Muscle layer of colon (tissue), 2 donors: ENCODE measurements around the gene SYT6.
A peak's percentile ranks its signal among the peaks of the same experiment; 100 is the strongest.

Source experiments
- H3K27ac ChIP-seq: one replicate; pipeline ENCODE4 v1.7.0; 2013; ENCODE audit warnings: low read depth, mild to moderate bottlenecking, low read length, moderate library complexity
- H3K27me3 ChIP-seq, 2 donors: one replicate each; pipeline ENCODE4 v1.7.0; 2013; ENCODE audit warnings: low read length in 2 of 2, mild to moderate bottlenecking in 2 of 2; ENCODE audit not compliant: insufficient read depth in 2 of 2, control insufficient read depth in 1 of 2
- H3K36me3 ChIP-seq: one replicate; pipeline ENCODE4 v1.7.0; 2013; ENCODE audit warnings: mild to moderate bottlenecking, low read length; ENCODE audit not compliant: insufficient read depth
- H3K4me1 ChIP-seq: one replicate; pipeline ENCODE4 v1.7.0; 2013; ENCODE audit warnings: mild to moderate bottlenecking, low read length; ENCODE audit not compliant: insufficient read depth
- H3K4me3 ChIP-seq, 2 donors: one replicate each; pipeline ENCODE4 v1.7.0; 2013; ENCODE audit warnings: low read length in 2 of 2, low read depth in 1 of 2, mild to moderate bottlenecking in 1 of 2, moderate library complexity in 1 of 2
- H3K9ac ChIP-seq: one replicate; pipeline ENCODE4 v1.7.0; 2013; ENCODE audit warnings: low read length
- H3K9me3 ChIP-seq: one replicate; pipeline ENCODE4 v1.7.0; 2013; ENCODE audit warnings: mild to moderate bottlenecking, low read length
- donor health status: abdominal sarcoma.
- donor health status: Adenocarcinoma of cecum.

The SYT6 gene

GRCh38 chr1:114088392-114089299 lies 65.0 kb downstream of the SYT6 start:
- Histone ChIP-seq H3K4me1 (peaks cover 3% of the 10 kb centered on the region), H3K9me3 (no peaks in the 10 kb centered on the region), H3K36me3 (no peaks in the 10 kb centered on the region), H3K4me3 (no peak overlapping the region), H3K27me3 (no peaks in the 10 kb centered on the region), H3K27ac (no peak overlapping the region), H3K9ac (no peak overlapping the region)

- Histone ChIP-seq H3K4me3 (no peak overlapping the region), H3K9me3 (no peaks in the 10 kb centered on the region), H3K4me1 (peaks cover 3% of the 10 kb centered on the region), H3K9ac (no peak overlapping the region), H3K27ac (no peak overlapping the region), H3K27me3 (no peaks in the 10 kb centered on the region), H3K36me3 (no peaks in the 10 kb centered on the region)
Observed at GRCh38 chr1:114087495-114087894, 66.2 kb downstream of the SYT6 start.

- no peak overlapping the region for H3K4me3 ChIP-seq
Observed at GRCh38 chr1:114086601-114087368, 66.9 kb downstream of the SYT6 start.

GRCh38 chr1:114082867-114083585 lies 70.6 kb downstream of the SYT6 start:
- Histone ChIP-seq H3K36me3 (no peaks in the 10 kb centered on the region), H3K9me3 (no peaks in the 10 kb centered on the region), H3K4me3 (no peak overlapping the region), H3K4me1 (peaks cover 22% of the 10 kb centered on the region), H3K27me3 (no peaks in the 10 kb centered on the region), H3K9ac (no peak overlapping the region), H3K27ac (no peak overlapping the region)

More at GRCh38 chr1:114086601-114087368, 66.9 kb downstream of the SYT6 start:
- Histone ChIP-seq H3K36me3 (no peaks in the 10 kb centered on the region), H3K27ac (no peak overlapping the region), H3K27me3 (no peaks in the 10 kb centered on the region), H3K4me1 (peaks cover 10% of the 10 kb centered on the region), H3K9me3 (no peaks in the 10 kb centered on the region), H3K9ac (no peak overlapping the region)

- Histone ChIP-seq H3K9ac (no peak overlapping the region), H3K9me3 (no peaks in the 10 kb centered on the region), H3K4me1 (peaks cover 22% of the 10 kb centered on the region), H3K36me3 (no peaks in the 10 kb centered on the region), H3K27ac (peak overlapping the region; percentile 24), H3K27me3 (no peaks in the 10 kb centered on the region), H3K4me3 (no peak overlapping the region)
Observed at GRCh38 chr1:114082304-114082630, 71.4 kb downstream of the SYT6 start.

- H3K36me3 ChIP-seq: no peaks in the 10 kb centered on the region
- H3K27me3 ChIP-seq: no peaks in the 10 kb centered on the region
- no peak overlapping the region for H3K4me3 ChIP-seq
- no peaks in the 10 kb centered on the region for H3K9me3 ChIP-seq
- H3K4me1 ChIP-seq: peaks cover 22% of the 10 kb centered on the region
- peak overlapping the region; percentile 24 for H3K27ac ChIP-seq
- H3K9ac ChIP-seq: no peak overlapping the region
Observed at GRCh38 chr1:114081437-114082303, 72.0 kb downstream of the SYT6 start.

GRCh38 chr1:114080511-114081436 lies 72.9 kb downstream of the SYT6 start:
- no peaks in the 10 kb centered on the region for H3K36me3 ChIP-seq
- no peak overlapping the region for H3K27ac ChIP-seq
- H3K4me3 ChIP-seq: no peak overlapping the region
- no peaks in the 10 kb centered on the region for H3K9me3 ChIP-seq
- no peak overlapping the region for H3K9ac ChIP-seq
- H3K4me1 ChIP-seq: peaks cover 22% of the 10 kb centered on the region
- H3K27me3 ChIP-seq: no peaks in the 10 kb centered on the region

- no peaks in the 10 kb centered on the region for H3K27me3 ChIP-seq
- no peaks in the 10 kb centered on the region for H3K36me3 ChIP-seq
- H3K4me3 ChIP-seq: no peak overlapping the region
- no peak overlapping the region for H3K27ac ChIP-seq
- H3K4me1 ChIP-seq: peaks cover 22% of the 10 kb centered on the region
- H3K9me3 ChIP-seq: no peaks in the 10 kb centered on the region
- no peak overlapping the region for H3K9ac ChIP-seq
Observed at GRCh38 chr1:114079596-114080190, 74.0 kb downstream of the SYT6 start.

- no peaks in the 10 kb centered on the region for H3K36me3 ChIP-seq
- no peak overlapping the region for H3K4me3 ChIP-seq
- no peak overlapping the region for H3K9ac ChIP-seq
- no peak overlapping the region for H3K27ac ChIP-seq
- H3K4me1 ChIP-seq: peaks cover 22% of the 10 kb centered on the region
- no peaks in the 10 kb centered on the region for H3K9me3 ChIP-seq
- no peaks in the 10 kb centered on the region for H3K27me3 ChIP-seq
Observed at GRCh38 chr1:114078116-114078515, 75.6 kb downstream of the SYT6 start.

GRCh38 chr1:114077188-114077587 lies 76.5 kb downstream of the SYT6 start:
- Histone ChIP-seq H3K4me3 (no peak overlapping the region), H3K4me1 (peaks cover 16% of the 10 kb centered on the region), H3K36me3 (no peaks in the 10 kb centered on the region)

More at GRCh38 chr1:114077188-114077587, 76.5 kb downstream of the SYT6 start:
- Histone ChIP-seq H3K9ac (no peak overlapping the region), H3K9me3 (peaks cover 3% of the 10 kb centered on the region), H3K27me3 (no peaks in the 10 kb centered on the region), H3K27ac (no peak overlapping the region)
